ENCODE results near the gene LDLRAD3.
"Not testable (repeated sequence)": the region's sequence is repeated elsewhere in the genome, so short reads cannot be mapped to it uniquely, and the experiment has no call there.

The LDLRAD3 gene

DNA sequence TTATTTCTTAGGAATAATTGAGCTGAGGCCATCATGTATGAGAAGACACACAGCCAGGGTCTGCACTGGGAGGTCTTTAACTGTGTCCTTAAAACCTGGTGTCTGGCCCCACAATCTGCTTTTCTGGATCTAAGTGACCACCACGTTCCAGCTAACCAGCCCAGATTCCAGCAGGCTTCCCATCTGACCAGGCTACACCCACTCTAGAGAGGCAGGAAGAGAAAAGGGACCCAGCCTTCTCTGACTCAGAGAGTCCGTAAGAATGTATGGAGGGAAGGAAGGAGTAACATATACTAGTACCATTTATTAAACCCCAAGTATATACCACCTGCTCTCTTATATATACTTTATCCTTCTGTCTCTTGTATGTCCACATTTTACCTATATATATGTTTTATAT lies 80.1 kb downstream of the LDLRAD3 start:
- no peak for DNase-seq

DNA sequence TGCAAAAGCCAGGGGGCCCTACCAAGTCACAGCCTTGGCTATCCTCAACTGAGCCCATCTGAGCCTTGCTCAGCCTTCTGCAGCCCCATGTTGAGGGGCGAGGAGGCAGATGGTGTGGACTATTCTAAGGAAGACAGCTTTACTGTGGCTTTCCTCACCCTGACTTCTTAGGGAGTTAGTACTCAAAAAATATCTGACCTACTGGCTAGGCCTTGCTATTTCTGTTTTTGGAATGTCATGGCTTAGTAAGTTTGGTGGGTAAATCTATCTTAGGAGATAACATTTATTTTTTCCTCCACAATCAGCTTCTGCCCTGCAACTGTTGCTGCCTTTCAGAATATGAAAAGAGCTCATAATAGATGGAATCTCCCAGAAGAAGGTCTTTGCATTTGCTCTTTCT lies 80.9 kb downstream of the LDLRAD3 start:
- no peak for DNase-seq

DNA sequence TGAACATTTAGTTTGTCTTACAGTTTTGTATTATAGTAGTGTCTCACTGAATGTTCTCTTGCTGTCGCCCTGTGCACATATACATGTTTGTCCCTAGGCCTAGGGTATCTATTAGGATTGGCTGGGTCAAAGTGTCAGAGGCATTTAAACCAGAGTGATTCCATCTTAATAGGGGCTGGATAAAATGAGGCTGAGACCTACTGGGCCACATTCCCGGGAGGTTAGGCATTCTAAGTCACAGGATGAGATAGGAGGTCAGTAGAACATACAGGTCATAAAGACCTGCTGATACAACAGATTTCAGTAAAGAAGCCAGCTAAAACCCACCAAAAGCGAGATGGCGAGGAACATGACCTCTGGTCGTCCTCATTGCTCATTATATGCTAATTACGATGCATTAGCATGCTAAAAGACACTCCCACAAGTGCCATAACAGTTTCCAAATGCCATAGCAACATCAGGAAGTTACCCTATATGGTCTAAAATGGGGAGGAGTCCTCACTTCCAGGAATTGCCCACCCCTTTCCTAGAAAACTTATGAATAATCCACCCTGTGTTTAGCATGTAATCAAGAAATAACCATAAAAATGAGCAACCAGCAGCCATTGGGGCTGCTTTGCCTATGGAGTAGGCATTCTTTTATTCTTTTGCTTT lies 82.6 kb downstream of the LDLRAD3 start:
- no peak for DNase-seq

DNA sequence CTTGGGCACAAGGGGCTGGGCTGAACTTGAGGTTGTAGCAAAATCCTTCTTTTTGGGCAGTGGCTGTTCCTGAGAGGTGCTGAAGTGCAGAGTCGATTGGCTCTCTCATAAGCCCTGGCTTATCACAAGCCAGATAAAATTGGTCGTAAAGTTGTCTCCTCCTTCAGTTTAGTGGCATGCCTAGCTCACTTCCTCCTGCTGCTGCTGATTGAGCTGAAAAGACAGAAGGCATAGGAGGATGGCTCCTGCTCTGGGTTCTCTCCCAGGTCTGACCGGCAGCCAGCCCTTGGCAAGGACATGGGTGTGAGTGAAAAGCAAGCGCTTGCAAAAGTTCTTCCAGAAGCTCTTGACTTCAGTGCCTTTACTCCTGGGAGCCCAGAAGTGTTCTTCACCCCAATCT lies 83.9 kb downstream of the LDLRAD3 start:
- DNase-seq, result no peak

DNA sequence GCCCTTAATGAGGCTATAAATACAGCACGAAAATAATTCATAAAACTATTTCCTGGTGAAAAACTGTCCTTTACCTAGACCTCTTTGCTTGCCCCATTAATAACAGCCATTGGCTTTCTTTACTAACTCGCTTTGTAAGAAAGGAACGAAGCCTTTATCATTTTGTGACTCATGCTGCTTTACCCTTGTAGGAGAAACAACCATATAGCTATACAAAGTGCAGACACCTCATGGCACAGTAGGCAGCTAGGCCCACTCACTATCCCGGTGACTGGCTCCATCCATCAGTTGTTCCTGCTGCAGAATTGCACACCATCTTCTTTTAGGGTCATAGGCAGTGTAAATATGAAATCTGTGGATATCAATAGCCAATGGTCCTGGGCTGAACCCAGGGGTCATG lies 85.8 kb downstream of the LDLRAD3 start:
- no peak for DNase-seq

DNA sequence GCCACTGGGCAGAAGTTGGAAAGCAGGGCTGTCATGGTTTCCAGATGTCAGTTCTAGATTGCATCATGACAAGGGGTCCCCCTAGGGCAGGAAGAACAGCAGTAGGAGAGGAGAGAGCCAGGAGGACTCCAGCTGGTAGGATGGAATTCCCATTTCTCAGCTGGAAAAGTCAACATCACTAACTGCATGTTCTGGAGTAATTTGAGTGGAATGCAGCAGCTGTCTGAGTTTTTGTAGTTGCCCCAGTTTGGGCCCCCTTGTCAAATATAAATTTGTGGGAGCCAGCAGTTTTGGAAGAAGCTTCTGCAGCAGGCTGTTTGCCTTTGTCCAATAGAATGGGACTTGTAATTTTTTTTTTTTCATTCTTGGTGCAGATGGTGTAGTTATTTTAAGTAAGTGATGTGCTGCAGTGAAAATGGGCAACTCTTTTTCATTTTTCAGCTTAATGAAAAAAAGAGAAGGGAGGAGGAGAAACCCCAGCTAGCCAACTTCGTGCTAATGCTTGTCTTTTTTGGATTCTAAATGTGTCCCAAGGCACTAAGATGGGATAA lies 86.9 kb downstream of the LDLRAD3 start:
- DNase-seq, result no peak

DNA sequence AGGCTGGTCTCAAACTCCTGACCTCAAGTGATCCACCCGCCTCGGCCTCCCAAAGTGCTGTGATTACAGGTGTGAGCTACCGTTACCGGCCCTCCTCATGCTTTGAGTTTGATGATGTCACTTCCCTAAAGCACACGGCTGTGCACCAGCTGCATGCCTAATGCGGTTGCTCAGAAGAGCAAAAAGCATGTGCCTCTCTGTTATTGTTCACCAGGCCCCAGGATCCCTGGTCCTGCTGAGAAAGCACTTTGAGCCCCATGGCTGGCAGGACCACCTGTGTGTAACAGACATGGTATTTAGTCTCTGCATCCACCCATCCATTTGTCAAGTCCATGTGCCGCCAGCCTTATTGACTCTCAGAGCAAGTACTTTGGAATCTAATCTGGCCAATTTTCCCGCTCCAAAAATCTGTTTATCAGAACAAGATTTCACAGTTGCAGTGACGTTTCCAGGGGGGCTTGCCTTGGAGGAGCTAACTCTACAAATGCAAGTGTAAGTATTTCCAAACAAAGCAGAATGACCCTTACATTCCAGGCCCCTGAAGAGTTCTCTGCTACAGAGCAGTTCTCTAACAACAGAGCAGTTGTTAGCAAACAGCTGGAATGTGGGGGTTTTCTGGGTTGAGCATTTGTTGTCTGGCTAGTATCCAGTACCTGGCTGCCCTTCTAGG lies 89.4 kb downstream of the LDLRAD3 start:
- DNase-seq, result no peak

DNA sequence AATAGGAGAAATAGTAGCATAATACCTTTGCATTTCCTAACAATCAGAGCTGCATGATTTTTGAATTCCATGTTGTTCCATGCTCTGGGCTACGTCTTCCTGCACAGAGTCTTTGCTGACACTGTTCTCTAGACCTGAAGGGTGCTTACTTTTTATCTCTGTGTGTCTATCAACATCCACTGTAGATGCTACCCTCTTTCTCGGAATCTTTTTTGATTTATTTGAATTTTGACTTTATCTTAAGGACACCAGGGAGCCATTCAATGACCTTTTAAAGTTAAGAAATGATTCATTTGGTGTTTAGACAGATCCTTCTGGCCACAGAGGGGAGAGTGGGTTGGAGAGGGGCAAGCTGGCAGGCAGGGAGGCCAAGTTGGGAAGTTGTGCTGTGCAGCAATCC lies 90.1 kb downstream of the LDLRAD3 start:
- no peak for DNase-seq

DNA sequence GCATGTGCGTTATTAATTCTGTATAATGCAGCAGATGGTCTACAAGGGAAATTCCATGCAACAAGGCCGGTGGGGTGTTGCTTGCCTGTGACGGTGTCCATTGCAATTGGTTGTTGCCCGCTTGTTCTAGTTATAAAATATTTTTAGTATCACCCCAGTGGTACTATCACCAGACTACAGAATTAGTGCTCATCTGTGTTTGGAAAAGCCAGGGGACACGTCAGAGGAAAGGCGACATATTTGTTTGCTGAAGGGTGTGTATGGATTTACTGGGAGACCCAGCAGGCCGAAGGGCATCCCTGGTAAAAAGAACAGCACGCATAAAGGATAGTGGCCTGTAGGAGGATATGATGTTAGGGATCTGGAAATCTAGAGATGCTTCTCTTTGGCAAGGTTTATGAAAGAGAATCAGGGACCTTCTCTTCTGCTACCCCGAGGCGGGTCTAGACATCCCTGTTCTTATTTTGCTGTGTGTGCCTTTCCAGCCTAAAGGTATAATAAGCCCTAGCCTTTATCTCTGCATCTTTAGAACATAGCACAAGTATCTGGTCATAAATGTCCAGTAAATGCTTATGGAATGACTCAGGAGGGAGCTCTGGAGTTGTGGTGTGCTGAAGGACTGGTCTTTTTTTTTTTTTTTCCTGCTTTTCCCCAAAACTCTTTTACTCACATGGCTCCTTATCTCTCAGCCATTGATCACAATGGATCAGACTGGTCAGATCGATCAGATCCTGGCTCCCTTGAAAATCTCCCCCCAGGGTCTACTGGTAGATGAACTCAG lies 90.9 kb downstream of the LDLRAD3 start:
- DNase-seq, result no peak

DNA sequence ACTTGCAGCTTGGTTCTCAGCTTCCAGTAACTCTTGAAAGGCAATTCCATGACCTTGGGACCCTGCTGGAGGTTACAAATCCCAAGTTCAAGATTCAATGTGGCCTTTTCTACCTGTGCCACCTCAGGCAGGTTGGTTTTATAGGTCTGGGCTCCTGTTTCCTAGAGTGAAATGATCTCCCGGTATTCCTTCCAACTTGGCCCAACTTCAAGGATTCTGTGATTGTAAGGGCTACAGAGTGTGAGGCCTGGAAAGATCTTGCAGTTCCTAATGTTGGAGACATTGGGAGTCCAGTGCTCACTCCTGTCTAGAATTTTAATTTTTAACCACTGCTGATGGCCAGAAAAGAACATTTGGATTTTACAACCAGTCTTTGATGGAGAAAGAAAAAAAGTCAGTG lies 91.6 kb downstream of the LDLRAD3 start:
- no peak for DNase-seq

DNA sequence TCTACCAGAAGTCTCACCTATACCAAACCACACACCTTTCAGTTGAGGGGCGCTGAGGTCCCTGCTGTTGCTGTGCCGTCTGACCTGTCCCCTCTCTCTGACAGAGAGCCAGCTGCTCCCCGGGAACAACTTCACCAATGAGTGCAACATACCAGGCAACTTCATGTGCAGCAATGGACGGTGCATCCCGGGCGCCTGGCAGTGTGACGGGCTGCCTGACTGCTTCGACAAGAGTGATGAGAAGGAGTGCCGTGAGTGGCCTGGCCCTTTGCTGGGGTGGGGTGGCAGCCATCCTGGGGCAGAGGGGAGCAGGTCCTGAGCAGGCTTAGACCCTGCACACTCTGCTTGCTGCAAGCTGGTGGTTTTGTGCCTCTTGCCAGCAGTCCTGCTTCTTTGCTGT lies 92.1 kb downstream of the LDLRAD3 start:
- no peak for DNase-seq

DNA sequence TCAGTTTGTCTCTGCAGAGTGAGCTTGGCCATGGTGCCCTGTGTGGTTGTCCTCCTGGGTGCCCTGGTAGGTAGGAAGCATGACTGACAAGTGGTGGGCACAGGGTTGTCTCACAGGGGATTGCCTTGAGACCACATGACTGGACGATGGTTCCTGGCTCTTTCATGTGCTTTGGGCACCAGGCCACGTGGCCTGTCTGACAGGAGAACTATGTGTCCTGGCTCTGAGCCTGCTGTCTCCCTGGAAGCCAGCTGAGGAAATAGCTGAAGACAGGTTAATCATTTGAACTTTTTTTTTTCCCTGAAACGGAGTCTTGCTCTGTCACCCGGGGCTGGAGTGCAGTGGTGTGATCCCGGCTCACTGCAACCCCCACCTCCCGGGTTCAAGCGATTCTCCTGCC lies 93.2 kb downstream of the LDLRAD3 start:
- no peak for DNase-seq

DNA sequence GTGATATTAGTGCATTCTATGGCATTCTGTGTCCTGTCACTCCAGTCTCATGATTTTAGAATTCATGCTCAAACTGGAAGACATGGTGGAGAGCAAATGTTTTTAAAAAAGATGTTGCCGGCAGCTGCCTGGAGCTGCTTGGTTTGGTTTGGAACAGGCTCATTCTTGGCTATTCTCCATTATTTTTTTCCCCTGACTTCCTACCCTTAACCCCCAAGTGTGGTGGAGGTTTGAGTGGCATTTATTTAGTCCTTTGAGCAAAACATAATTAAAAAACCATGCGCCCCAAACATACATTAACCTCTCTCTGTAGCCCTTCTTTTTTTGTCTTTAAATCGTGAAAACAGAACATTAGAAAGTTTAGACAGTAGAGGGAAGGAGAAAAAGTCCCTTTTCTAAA lies 94.7 kb downstream of the LDLRAD3 start:
- DNase-seq, result no peak

DNA sequence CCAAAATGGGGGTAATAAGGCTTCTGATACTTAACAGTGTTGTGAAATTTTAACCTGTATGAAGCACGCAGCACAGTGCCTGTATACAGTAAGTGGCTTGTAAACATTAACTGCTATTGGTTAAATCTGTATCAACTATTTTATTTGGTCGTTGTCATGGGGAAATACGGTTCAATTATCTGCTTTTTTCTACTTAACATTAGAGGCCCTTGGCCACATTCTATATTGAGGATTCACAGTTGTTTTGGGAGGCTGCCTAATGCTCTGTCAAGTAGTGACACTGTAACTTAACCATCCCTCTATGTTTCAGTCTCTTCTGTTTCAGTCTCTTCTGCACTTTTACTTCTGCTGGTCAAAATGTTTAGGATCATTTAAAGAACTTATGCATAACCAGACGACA lies 95.6 kb downstream of the LDLRAD3 start:
- DNase-seq, result no peak

DNA sequence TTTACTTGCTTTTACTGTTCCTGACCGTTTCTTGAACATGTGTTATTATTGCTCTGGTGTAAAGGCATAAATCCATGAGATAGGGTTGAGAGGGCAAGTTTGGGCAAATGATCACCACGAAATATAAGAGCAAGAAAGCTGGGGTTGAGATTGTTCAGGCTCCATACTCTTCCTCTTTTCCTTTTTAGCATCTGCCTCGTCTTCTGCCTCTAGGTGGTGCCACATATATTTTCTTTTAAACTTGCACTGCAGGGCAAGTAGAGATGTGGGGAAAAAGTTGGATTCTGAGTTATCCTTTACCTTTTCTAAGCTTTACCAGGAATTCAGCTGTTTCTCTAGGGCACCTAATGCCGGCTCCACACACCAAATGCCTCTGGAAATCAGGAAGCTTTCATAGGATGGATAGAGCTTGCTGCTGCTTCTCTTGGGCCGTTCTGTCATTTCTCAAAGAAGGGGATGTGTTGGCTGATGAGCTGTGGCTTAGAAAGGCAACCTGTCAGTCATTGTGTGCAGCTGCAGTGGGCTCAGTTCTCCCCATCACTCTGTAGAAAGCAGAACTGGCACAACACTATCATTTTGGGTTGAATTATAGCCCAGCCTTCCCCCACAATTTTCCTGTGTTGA lies 98.2 kb downstream of the LDLRAD3 start:
- no peak for DNase-seq

DNA sequence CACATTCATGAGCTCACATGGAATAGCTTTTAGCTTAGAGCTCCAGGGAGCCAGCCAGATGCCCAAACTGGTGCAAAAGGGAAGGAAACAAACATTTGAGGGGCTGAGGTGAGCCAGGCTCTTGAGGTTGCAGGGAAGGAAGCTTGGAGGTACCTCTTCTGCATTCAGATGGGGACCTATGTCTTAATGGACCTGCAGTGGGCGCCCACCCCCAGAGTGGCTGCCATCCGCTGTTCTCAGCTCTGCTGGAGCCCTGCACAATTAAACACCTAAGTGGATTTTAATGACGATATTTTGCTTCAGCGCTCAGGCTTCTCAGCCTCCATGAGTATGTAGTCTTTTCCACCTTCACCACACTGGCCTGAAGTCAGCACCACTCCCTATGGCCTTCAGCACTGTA lies 100.8 kb downstream of the LDLRAD3 start:
- DNase-seq, result peak; percentile 14

DNA sequence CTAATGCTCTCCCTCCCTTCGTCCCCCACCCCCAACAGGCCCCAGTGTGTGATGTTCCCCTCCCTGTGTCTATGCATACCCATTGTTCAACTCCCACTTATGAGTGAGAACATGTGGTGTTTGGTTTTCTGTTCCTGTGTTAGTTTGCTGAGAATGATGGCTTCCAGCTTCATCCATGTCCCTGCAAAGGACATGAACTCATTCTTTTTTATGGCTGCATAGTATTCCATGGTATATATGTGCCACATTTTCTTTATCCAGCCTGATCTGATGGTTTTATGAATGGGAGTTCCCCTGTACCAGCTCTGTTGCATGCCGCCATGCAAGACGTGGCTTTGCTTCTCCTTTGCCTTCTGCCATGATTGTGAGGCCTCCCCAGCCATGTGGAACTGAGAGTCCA lies 102.1 kb downstream of the LDLRAD3 start:
- not testable (repeated sequence) for DNase-seq

DNA sequence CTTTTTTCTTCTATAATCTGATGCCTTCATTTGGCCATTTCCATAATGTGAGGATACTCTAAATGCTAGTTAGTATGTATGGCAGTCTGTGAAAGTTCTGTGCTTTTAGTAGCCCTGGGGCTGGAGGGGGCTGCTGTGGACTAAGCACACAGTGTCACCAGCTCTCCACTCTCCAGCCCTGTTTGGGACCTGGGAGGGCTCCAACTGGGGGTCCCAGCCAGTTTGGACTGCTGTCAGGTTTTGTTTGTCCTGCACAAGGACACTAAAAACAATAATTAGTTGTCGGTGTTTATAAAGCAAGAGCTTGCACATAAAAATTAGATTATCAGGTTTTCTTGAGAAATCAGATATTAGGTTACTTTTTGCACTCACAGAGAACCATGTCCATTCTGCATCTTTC lies 103.1 kb downstream of the LDLRAD3 start:
- no peak for DNase-seq

DNA sequence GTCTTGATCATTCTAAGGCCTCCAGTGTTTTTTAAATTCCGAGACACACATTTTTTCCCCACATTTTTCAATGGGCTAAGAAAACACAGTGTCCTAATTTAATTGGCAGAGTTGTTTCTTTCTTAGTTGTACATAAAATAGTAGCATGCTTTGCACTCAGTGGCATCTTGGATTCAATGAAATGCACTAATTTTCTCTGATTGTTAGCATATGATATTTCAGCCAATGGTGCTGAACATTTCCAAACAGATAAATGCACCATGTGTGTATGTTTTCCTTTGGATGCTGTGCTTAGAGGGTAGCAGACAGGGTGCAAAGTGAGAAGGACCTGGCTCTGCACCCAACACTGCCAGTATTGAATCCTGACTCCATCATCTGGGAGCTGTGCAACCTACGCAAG lies 103.5 kb downstream of the LDLRAD3 start:
- DNase-seq, result no peak

DNA sequence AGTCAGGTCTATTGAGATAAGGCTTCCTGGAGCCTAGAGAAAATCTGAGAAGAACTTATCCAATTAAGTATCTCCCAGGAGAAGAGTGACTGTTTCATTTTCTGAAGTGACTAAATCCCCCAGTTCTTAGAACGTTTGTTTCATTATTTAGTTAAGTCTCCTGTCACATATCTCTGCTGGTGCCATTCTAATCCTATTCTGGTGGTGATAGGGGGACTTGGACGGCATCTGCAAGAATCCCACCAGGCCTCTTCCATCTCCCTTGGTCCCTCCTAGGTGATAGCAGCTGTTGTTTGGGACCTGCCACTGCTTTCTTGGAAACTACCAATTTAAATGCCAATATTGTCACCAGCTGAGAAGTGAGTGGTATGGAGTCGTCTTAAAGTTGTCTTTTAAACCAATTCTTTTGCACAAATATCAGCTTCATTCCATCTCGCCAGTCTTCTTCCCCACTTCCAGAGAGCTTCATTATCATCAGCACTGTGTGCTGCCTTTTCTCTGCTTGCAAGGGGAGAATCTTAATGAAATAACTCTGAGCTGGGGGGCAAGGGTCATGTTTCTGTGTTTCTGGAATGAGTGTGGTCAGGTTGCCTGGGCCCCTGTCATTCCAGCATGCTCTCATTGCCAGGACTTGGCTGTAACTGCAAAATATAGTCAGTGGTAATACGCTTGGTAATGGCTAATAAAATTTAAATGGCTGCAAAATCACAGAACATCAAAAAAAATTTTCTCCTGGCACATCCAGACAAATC lies 104.8 kb downstream of the LDLRAD3 start:
- DNase-seq, result no peak

DNA sequence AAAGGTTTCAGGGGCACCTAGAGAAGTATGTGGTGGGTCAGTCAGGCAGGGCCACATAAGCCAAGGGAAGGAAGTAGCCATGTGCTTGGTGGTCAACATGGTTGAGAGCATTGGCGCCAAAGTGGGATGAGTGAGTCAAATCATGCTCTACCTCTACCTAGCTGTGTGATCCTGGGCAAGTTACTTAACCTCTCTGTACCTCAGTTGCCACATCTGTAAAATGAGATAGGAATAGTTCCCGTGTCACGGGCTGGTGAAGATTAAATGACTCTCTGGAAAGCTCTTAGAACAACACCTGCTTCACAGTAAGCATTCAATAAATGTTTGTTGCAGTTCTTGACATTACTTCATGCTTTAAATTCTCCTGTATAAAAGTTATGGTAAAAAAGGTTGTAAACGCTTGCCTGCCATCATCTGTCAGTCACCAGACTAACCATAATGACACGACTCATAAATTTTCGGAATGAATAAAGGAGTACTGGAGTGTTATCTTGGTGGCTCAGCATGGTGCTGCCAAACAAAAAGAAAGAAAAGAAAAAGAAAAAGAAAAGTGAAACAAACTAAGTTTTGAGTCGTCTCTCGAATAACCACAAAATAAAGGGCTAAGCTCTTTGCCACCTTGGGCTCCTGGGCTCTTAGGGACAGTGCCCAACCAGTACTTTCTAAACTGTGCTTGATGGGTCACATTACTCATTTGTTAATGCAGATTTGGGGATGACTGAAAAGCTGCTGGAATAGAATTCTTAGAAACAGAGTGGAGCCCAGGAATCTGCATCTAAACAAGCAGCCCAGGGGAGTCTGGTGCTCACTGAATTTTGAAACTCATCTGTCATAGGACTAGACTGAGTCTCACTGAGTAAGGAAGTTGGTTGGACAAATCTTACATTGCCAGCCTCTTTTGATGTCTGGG lies 107.6 kb downstream of the LDLRAD3 start:
- no peak for DNase-seq

DNA sequence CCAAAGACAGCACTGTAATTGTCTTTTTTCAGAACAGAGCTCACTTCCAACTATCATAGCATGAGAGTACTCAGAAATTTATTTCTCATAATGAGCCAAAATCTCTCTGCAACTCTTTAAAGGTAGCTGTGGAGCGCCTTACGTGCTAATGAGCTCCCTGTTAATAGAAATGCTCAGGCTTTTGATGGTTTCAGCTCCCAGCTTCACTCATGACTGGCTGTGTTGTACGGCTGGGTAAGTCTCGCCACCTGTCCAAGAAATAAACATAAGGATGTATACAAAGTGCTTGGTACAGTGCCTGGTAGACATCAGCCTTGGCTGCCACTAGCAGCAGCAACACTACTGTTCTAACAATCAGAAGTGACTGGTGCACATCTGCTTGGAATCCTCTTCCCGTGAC lies 109.4 kb downstream of the LDLRAD3 start:
- no peak for DNase-seq
